HG03025 (cell line): ENCODE results near the gene SLC30A2.
"Not testable (repeated sequence)": the region's sequence is repeated elsewhere in the genome, so short reads cannot be mapped to it uniquely, and the experiment has no call there.

Experiments used
- ATAC-seq: cut with Tn5 transposase; IDR thresholded peaks from one replicate; pipeline ENCODE4 v1.9.1; 2021; ENCODE audit warnings: mild to moderate bottlenecking, moderate library complexity; ENCODE audit not compliant: unreplicated experiment, low FRiP score

SLC30A2 gene, protein sequence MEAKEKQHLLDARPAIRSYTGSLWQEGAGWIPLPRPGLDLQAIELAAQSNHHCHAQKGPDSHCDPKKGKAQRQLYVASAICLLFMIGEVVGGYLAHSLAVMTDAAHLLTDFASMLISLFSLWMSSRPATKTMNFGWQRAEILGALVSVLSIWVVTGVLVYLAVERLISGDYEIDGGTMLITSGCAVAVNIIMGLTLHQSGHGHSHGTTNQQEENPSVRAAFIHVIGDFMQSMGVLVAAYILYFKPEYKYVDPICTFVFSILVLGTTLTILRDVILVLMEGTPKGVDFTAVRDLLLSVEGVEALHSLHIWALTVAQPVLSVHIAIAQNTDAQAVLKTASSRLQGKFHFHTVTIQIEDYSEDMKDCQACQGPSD

DNA sequence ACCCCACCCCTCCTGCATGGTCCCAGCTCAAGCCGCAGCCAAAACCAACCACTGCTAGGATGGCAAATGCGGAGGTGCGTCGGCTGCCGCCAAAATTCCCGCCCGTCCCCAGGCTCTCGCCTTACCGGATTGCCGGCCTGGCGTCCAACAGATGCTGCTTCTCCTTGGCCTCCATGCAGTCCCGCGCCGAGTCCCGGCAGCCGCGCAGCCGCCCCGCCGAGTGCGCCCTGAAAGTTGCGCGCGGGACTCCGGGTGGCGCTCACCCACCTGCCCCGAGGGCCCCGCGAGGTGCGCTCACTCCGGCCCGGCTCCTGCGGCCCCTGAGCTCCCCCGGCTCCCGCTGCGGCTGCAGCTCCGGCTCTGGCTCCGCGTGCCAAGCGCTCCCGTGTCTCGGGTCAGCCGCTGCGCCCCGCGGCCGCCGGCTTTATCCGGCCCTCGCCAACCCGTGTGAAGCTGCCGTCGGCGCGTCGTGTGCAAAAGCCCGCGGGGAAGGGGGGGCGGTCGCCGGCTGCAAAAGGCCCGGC lies at the start of gene SLC30A2:
SLC30A2 (minus strand) TSS at position 397 of the 524 bp plus-strand sequence; CDS start at position 175, 222 bp downstream.
- ATAC-seq, result no peak

DNA sequence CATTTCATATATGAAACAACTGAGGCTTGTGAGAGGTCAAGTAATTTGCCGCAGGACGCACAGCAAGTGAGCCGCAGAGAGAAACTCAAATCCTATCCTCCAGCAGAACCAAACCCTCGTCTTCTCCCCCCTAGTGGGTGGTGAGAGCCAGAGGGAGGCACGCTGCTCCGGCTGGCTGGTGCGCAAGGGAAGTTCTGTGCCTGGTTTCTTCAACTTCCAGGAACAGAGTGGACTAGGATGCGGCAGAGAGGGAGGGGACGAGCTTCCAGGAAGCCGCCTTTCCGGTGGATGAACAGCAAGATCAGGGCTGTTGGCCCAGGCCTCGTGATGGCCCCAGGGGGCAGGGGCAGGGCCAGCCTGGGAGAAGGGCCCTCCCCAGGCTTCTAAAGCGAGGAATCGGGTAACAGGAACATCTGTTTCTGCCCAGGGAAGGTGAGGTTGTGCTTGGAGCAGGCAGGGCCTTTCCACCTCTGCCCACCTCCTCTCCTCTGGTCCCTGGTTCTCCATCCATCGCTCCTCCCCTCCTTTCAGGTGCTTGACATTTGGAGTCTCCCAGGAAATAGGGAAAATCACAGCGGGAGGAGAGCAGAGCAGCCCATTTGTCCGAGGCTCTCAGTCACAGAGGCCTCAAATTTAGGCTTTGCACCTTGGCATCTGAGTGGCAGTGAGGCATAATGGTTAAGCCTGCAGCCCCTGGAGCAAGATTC lies 48.9 kb upstream of the SLC30A2 start:
- ATAC-seq, result no peak

DNA sequence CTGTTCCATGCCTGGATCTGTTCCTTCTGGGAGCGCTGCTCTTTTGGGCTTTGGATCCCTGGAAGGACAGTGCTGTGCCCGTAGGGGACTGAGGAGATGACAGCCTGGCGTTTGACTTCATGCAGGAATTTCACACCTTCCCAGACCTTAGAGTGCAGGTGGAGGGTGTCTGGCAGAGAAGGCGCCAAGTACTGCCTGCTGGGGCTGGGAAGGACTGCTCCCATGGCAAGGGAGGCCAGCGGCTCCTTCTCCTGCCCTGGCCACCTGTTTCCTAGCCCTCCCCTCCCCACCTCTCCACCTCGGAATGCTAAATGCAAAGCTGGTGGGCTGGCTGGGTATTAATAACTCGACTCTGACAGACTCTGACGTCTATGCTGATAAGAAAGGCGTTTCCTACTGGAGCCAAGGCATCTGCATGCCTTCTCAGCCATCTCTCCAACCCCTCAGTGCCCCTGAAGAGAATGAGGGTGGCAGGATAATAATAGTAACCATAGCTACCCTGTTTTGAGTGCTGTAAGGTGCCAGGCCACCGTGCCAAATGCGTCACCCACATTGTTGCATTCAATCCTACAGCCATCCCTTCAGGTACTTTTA lies 48.3 kb upstream of the SLC30A2 start:
- ATAC-seq, result no peak

DNA sequence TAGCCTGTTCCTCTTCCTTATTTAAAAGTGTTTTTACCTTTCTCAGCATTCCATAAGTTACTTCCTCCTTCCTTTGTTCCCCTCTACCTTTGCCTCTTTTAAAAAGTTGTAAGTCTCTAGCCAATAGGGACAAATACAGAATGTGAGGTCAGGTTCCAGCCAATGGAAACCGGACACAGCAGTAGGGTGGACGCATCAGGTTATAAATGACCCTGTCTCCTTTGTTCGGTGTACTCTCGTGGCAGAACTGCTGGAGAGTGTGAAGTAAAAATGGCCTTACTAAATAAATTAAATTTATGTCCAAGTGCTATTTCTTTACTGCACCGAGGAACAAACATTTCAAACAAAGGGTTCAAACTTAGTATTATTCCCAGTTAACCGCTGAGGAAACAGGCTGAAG lies 47.7 kb upstream of the SLC30A2 start:
- not testable (repeated sequence) for ATAC-seq

DNA sequence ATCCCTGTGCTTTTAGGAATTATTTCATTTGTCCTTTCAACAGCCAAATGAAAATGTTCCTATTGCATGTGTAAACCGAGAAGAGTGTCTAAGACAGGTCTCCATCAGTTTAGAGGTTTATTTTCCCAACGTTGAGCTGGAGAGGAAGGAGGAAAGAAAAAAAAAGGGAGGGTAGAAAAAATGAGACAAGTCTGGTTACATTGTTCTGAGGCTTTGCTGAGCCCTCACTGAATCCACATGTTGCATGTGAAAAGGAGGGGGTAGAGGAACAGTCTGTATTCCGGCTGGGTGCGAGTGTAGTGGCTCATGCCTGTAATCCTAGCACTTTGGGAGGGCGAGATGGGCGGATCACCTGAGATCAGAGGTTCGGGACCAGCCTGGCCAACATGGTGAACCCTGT lies 46.5 kb upstream of the SLC30A2 start:
- no peak for ATAC-seq

DNA sequence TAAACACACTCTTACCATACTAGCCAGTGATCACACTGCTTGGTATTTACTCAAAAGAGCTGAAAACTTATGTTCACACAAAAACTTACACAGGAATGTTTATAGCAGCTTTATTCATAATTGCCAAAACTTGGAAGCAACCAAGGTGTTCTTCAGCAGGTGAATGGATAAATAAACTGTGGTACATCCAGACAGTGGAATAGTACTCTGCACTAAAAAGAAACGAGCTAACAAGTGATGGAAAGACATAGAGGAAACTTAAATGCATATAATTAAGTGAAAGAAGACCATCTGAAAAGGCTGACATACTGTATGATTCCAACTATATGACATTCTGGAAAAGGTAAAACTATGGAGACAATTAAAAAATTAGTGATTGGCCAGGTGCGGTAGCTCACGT lies 45.0 kb upstream of the SLC30A2 start:
- ATAC-seq, result no peak

DNA sequence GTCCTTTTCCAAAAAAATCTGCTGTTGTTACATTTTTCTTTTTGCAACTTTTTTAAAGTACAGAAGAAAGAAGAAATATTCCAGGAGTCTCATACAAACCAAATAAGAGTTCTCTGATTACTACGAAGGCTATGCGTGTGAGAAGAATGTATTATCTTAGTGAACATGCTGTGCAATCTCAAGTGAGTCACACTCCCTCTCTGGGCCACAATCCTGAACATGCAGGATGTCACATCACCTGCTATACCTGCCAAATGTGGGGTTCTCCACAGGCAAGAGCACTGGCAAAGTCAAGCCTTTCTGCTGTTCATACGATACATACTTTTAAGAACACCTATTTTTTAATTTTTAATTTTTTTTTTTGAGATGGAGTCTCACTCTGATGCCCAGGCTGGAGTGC lies 43.2 kb upstream of the SLC30A2 start:
- ATAC-seq, result no peak

DNA sequence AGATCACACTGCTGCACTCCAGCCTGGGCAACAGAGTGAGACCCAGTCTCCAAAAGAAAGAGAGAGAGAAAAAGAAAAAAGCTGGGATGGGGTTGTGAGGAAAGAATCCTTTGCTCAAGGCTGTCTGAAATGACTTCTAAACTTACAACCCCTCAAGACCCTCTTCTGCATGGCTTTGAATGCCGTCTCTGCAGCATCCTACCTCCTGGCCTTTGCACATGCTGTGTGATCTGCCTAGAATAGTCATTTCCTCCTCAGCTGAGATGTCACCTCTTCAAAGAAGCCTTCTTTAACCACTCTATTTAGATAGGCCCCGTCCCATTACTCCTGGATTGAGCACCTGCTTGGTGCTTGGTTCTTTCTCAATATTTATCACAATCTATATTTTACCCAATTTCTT lies 38.9 kb upstream of the SLC30A2 start:
- no peak for ATAC-seq

DNA sequence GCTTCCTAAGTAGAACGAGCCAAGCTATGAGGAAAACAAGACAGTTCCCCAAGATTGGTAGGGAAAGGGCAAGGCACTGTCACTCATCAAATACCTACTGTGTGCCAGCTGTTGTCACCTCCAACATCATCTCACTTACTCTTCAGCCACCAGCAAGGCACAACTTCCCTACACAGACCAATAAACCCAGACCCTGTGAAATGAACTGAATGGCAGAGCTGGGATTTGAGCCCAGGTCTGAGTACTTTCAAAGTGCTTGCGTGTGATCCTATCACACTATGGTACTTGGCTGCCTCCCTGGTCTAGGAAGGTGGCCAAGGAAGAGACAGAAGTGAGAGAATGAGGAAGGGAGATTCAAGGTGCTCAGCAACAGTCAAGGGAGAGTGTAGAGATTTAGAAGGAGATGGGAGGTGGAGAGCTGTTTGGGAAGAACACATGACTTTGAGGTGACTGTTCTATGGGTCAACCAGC lies 38.2 kb upstream of the SLC30A2 start:
- no peak for ATAC-seq

DNA sequence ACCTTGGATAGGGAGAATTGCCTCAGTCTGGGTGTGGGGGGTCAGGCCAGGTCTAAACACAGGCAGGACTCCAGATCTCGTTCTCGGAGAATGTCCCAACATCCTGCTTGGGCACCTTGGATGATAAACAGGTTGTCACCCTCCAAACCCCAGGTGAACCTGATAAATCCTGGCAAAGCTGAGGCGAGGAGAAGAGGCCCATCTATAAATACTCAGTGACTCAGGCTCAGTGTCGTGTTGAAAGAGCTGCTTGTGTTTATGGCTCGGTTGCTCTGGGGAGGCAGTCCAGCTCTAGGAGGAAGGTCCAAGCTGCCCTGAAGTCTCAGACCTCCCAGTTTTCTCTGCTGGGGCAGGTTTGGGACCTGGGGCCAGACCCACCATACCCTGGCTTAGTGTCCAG lies 37.3 kb upstream of the SLC30A2 start:
- ATAC-seq, result no peak

DNA sequence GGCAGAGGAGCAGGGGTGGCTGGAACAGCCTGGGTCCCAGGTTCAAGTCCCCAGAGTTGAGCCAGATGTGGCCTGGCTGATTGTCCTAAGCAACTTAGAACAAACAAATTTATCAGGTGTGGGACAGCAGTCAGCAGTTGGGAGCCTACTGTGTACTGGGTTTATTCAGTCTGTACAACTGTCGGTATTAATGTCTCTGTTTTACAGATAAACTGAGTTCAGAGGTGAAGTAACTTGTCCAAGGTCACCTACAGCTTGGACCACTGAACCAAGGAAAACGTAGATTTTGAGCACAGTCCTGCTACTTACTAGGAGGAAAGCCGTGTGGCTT lies 36.1 kb upstream of the SLC30A2 start:
- ATAC-seq, result no peak

DNA sequence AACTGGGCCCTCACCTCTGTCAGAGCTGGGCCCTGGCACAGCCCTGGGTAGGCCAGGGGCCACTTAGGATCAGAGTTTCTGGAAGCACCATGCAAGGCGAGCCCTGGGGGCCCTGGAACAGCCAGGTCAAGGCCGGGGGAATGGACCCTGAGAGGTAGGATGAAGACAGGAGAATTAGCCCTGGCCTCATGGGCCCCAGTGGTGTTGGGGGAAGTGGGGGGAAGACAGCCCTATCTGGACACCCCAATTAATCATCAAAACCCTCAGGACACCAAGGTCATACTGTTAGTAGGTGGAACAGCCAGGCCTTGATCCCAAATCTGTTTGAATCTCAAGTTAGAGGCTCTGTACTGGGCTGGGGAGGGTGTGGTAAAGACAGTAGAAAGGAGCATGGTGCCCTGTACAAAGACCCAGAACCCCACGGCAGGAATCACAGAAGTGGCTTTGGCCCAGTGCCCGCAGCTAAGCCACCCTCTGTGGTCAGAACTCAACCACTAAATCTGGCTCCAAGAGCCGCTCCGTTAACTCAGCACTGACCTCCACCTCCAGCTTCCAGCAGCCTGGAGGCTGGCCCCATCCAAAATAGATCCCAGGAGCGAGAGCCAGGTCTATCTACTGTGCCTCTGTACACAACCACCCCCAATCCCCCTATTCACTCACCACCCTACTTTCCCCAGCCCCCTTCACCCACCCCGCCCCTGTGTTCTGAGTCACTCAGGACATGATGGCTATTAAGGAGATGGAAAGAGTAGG lies 35.5 kb upstream of the SLC30A2 start:
- ATAC-seq, result no peak

DNA sequence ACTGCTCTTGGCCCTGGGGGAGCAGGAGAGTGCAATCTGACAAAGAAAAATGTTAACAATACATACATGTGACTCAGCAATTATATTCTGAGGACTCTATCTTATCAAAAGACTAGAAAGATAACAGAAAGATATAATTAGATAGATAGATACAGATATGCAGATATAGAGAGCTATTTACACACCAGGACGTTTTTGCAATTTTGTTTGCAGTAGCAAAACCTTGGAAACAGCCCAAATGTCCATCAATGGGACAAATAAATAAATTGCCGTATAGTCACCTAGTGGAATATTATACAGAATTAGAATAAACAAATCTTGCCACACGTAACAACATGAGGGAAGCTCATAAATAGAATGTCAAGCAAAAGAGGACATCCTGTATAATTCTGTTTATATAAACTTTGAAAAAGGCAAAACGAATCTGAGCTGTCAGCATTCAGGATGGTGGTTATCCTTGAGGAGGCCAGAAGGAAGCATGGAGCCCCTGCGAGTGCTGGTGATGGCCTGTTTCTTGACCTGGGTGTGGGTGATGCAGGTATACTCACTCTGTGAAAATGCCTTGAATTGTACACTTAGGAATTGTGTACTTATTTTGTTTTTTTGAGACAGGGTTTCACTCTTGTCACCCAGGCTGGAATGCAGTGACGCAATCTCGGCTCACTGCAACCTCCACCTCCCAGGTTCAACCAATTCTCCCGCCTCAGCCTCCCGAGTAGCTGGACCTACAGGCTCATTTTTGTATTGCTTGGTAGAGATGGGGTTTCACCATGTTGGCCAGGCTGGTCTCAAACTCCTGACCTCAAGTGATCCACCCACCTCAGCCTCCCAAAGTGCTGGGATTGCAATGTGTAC lies 34.3 kb upstream of the SLC30A2 start:
- ATAC-seq, result no peak

DNA sequence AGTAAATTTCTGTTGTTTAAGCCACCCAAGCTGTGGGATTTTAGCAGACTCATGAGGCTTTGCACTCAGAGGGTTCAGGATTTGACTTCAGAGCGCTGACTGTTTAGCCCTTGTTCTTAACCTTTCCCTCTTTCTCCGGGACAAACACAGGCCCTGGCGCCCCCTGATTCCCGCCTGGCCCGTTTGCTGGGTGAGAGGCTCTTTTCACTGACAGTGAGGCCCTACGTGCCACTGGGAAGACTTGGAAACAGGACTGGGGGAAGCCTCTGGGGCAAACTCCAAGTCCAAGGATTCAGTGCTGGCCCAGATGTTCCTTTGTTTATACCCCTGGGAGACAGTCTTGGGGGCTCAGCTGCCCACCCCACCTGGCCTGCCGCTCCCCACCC lies 33.3 kb upstream of the SLC30A2 start:
- ATAC-seq, result no peak

DNA sequence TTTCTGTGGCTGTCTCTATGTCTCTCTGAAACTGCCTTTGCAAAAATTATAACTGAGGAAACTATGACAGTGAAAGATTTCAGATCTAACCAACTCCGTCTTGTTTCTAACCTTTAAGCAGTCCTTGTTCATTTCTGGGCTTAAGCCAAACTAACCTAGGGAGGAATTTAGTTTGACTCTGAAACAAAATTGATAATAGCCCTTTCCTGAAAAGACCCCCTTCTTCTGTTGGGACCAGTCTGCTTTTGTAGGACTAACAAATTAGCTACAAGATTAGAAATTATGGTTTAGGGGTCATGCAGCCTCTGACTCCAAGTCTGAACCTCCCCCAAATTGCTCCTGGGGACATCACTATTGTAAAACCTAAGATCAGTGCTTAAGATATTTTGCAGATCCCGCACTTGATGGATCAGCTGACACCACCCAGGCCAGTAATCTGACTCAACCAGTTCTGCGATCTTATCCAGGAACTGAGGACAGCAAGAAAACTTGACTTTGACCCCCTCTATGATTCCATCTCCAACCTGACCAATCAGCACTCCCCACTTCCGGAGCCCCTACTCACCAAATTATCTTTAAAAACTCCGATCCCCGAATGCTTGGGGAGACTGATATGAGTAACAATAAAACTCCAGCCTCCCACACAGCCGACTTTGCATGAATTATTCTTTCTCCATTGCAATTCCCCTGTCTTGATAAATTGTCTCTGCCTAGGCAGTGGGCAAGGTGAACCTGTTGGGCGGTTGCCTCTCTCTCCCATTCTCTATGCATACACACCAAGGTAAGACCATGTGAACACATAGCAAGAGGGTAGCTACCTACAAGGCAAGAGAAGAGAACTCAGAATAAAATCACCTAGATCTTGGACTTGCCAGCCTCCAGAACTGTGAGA lies 32.6 kb upstream of the SLC30A2 start:
- ATAC-seq, result no peak

DNA sequence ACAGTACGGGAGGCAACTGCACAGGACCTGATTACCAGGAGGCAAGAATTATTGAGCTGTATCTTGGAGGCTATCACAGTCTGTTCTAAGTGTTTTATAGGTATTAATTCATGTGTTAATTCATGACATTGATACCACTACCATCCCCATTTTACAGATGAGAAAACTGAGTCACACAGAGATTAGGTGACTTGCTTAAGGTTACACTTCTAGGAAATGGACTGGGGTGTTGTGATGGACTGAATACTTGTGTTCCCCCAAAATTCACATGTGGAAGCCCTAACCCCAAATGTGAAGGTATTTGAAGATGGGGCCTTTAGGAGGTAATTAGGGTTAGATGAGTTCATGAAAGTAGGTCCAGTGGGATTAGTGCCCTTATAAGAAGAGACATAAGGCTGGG lies 31.6 kb upstream of the SLC30A2 start:
- no peak for ATAC-seq

DNA sequence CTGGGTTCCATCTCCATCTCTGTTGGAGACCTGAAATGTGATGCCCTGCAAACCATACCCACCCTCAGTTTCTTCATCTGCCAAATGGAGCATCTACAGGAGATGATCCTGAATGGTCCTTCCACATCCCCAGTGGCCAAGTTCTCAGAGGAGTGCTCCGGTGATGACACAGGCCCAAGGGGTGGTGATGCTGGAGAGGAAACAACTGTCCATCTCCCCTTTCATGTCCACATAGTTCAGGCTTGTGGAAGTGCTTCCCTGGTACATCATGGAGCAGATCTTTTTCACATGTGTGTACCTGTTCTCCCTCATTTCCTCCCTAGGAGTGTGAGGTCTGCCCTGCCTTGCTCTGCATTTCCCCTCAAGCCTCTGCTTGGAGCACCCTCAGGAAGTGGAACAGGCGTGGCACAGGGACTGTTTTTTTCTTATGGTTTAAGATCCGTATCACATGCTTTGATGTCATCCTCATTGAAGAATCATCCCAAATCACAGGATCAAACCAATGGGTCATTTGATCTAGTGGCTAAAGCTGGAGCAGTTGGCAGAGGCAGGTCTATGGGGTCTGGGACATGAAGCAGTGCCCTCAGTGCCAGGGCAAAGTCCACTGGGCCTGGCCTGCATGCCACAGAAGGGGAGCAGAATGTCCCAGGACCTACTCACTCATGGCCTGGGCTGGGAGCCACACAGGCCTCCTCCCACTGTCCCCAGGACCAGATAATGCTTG lies 29.7 kb upstream of the SLC30A2 start:
- no peak for ATAC-seq

DNA sequence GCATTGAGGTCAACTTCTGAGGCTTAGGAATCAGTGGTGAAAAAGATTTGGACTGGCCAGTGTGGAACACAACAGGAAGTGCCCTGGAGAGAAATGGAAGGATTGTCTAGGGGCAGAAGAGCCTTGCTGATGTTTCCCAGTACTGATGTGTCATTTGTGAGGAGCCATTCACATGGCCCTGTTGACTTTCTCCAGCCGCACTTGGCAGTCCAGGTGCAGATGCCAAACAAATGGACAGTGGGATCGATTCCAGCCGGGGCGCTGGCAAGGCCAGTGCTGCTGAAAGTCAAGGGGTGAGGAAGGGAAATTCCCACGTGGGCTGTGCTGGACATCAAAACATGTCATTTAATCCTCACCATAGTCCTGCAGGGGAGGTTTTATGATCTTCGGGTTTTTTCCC lies 26.4 kb upstream of the SLC30A2 start:
- ATAC-seq, result no peak
